ENCODE results near the gene GPM6B.

GPM6B gene

DNA sequence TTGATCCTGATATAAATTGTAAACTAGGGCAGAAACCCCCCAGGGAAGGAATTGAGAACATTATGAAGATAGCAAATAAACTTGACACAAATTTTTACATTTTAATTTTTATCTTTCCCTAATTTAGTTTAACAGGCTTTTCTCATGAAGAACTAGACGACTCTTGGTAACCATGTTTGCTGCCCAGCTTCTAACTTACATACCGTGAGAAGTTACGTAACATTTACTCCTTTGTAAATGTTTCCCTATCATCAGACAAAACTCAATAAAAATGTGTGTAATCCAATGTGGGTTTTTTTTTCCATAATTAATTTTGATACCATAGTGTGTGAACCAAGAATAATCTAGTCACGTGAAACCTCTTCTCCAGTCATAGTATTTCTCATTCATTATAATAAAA, 48.0 kb downstream of the GPM6B start:
- DNase-seq (ENCODE audit: low read depth in 2 of 2): no peak

DNA sequence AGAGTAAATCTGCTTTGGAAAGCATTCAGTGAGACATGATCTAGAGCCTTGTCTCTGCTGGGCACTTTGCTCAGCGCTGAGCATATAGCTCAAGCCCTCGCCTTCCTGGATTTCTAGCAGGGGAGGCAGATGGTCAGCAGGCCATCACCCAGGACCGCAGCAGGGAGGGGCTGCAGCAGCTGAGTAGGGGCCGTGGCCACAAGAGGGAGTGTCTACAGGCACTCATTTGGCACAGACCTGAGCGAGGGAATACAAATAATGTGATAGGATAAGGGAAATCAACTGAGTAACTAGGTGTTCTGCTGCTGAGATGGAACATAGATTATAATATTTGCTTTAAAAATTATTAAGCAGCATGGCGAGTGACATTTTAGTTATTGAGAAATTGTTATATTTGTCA, 52.1 kb downstream of the GPM6B start:
- no peak for DNase-seq (ENCODE audit: low read depth in 2 of 2)

DNA sequence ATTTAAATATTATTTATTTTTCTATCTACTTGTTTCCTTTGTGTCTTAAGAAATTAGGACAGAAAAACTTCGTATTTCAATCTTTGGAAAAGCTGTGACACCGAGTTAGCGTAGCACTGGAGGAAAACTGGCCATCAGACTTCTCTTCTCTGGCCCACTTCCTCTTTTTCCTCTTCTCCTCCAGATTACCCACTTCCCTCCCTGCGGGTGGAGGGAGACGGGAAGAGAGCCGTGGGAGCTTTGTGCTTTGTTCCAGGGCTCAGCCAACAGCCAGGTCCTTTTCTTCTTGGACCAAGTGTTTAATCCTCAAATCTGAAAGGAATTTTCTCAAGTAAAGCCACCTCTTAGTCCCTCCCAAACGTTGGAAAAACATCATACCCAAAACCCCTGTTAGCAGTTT, 52.6 kb downstream of the GPM6B start:
- DNase-seq (ENCODE audit: low read depth in 2 of 2): no peak

DNA sequence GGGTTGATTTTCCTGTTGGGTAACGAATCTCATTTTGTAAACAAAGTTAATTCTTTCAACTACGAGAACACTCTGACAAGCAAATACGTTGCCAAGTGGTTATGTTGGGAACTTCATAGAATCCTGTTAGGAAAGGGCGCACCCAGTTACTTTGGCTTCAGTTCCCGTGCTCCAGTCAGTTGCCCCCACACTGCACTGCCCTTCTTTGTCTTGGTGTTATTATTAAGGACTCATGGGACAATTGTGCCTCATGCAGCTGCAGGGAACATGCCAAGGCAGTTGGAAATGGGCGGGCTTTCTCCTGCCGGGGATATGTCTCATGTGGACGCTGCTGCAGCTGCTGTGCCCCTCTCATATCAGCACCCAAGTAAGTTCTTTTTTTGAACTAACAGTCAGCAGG, 53.4 kb downstream of the GPM6B start:
- DNase-seq (ENCODE audit: low read depth in 2 of 2): no peak

DNA sequence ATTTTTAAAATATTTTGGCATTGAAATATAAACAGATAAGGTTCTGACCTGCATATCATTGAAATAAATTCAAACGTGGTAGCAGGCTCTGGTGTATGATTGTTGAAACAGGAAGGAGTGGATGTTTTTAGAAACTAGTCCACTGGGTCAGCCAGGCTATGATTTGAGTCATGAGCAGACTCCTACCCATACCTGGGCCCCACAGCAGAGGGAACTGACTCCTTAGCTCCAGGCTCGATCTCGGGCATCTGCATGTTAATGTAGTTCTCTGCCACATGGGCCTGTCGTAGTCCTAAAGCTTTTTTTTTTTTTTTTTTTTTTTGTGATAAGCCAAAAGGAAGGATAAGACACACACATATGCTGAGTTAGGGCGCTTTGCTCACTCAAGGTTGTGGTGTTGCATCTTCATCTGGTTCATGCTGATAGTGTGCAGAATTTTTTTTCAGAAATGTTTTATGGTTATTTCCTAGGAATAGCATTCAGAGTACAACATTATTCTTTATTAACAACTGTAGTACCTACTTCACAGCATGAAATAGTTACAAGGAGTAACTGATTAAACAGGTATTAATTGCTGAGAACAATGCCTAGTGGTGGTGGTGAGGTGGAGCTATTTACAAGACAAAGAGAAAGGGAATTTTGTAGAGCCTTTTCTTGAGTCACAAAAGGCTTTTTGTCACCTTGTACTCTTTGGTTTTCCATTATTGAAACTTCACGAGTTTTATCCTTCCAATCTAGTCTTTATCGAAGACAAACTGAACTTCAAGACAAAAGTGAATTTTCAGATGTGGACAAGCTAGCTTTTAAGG, 55.1 kb downstream of the GPM6B start:
- DNase-seq (ENCODE audit: low read depth in 2 of 2): no peak

DNA sequence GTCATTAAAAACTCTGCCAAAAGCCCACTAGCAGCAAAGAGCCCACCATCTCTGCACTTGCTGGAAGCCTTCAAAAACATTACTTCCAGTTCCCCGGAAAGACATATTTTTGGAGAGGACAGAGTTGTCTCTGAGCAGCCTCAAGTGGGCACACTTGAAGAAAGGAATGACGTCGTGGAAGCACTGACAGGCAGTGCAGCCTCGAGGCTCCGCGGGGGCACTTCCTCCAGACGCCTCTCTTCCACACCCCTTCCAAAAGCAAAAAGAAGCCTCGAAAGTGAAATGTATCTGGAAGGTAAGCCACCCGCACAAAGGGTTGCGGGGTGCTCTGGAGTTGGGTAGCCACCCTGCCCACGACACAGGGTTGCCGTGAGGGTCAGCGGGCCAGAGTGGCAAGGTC, 56.5 kb downstream of the GPM6B start:
- DNase-seq (ENCODE audit: low read depth in 2 of 2): no peak

GRCh38 chrX:13759152-13759718, 57.7 kb downstream of the GPM6B start:
- no peak for DNase-seq (ENCODE audit: low read depth in 2 of 2)

GRCh38 chrX:13756381-13756780, 60.5 kb downstream of the GPM6B start:
- DNase-seq (ENCODE audit: low read depth in 2 of 2): no peak

DNA sequence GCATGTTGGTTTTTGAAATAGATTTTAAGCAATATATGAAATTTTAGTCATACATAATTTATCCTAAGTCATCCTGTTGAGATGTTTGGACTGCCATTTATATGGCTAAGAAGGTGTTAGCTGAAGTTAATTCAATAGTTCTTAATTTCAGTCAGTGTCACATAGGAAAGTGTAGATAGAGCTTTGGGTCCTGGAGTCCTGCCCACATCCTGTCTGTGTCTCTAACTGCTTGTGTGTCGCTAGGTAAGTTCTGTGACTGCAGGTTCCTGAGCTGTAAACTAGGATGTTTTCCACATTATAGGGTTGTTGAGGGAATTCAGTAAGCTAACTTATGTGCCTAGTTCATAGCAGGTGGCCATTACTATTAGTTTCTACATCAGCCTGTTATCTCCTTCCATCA, 61.6 kb downstream of the GPM6B start:
- DNase-seq (ENCODE audit: low read depth in 2 of 2): no peak

GRCh38 chrX:13754765-13755164, 62.1 kb downstream of the GPM6B start:
- DNase-seq (ENCODE audit: low read depth in 2 of 2): no peak

GRCh38 chrX:13752646-13753045, 64.2 kb downstream of the GPM6B start:
- no peak for DNase-seq (ENCODE audit: low read depth in 2 of 2)

DNA sequence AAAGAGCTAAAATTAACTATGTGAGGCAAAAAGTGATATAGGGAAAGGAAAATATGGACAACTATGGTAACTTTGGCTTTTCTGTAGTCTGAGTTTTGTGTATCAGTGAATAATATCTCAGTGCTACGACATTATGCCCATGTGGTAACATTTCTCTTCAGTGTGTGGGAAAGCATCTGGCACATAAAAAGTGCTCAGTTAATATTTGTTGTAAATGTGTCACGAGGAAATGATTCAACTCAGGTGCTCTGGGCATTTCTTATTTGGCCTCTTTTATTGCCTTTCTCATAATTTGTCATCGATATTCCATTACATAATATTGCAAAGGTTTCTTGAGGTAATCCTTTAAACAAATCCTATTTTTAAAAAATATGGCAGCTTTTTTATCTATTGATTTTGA, 64.8 kb downstream of the GPM6B start:
- DNase-seq (ENCODE audit: low read depth in 2 of 2): no peak

DNA sequence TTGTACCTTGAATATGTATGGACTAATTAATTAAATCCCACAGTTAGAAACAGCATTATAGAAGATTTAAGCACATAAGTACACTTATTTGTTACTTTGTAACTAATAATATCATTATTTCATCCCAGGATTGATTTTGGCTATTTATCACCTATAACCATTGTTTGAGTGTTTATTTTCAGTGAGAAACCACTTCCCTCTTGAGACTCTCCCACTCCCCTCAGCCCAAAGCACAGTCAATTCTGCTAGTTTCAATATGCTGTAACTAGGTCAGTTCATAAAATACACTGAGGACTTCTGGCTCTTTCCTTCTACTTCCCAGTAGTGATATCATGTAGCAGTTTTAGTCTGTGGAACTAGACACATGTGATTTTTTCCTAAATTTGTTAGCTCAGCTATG, 66.1 kb downstream of the GPM6B start:
- DNase-seq (ENCODE audit: low read depth in 2 of 2): no peak

- DNase-seq (ENCODE audit: low read depth in 2 of 2): no peak
Measured at GRCh38 chrX:13750204-13750603, 66.7 kb downstream of the GPM6B start.

- no peak for DNase-seq (ENCODE audit: low read depth in 2 of 2)
Measured at GRCh38 chrX:13748486-13748885, 68.4 kb downstream of the GPM6B start.

DNA sequence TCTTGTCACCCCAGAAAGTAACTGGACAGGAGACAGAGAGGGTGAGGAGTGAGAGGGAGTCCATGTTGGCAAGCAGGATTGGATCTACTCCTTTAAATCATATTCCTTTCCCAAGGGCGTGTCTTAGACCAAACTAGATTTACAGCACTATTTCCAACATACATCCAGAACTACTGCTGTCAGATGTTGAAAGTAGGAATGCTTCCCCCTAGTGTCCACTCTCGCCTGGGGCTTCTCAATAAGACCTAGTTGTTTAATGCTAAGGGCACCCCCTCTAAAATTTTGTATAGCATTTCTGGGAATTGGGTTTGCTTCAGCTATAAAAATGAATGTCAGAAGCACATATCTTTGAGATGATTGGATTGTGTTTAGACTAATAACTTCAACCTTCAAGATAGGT, 69.1 kb downstream of the GPM6B start:
- no peak for DNase-seq (ENCODE audit: low read depth in 2 of 2)

DNA sequence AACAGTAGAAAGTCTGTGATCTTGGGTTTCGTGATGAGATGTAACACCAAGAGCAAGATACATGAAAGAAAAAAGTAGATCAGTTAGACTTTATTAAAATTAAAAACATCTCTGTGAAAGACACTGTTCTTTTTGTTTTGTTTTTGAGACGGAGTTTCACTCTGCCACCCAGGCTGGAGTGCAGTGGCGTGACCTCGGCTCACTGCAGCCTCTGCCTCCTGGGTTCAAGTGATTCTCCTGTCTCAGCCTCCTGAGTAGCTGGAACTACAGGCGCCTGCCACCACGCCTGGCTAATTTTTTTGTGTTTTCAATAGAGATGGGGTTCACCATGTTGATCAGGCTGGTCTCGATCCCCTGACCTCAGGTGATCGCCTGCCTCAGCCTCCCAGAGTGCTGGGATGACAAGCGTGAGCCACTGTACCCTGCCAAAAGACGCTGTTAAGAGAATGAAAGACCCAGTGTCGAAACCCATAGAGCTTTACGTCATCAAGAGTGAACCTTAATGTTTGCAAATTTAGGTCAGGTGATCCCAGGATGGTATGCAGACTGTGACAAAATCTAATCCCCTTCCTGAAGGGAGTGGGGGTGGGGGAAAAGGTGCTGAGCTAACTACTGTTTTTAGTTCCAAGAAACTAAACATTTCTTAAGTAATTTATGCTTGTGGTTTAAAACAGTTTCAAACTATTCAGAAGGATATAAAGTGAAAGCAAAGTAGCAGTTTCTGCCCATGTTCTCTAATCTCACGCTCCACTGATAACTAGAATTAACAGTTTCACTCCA, 74.3 kb downstream of the GPM6B start:
- no peak for DNase-seq (ENCODE audit: low read depth in 2 of 2)

- DNase-seq (ENCODE audit: low read depth in 2 of 2): no peak
Measured at GRCh38 chrX:13741695-13742094, 75.2 kb downstream of the GPM6B start.

DNA sequence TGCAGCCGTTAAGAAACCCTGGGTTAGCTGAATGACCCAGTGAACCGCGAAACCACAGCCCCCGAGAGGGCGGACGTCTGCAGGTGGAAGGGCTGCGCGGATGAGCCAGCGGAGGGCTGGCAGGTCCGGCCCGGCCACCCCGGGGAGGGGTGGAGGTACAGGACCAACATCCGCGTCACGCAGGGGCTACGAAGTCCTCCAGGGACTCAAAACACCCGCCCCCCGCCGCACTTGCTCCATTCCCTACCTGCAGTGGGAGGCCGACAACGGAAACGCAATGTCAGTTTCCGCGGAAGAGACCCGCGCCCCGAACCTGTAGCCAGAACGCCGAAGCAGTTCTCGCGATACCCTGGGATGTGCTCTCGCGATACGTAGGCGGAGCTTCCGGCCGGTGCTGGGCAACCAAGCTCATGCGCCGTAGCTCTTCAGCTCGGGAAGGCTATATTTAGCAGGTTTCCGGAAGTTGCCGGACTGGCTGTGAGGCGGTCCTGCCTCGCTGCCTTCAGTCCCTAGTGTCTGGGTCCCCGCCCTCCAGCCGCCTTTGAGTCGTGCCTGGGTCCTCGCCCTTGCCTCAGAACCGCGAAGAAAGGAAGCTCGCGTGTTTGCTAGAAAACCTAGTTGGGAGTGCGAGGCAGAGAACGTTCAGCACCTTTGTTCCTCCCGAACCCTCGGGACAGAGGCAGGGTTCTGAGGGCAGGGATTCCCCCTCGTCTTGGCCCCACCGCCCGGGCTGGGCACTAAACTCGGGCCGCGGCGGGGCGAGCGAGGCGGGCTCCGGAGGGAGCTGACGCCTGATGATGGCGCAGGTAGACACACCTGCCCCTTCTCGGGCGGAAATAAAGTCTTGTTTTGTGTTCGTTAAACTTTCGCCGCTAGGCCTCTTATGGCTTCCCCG, 82.4 kb downstream of the GPM6B start, which contains the start of the genes OFD1 and TRAPPC2:
Gene OFD1, plus strand, starts transcription at position 471 of the 895 bp plus-strand sequence. Its CDS starts 324 bp downstream, at position 795.
Gene TRAPPC2, minus strand, starts transcription at position 343 of the 895 bp plus-strand sequence. CDS start 14,657 bp downstream, outside the sequence.
- DNase-seq (ENCODE audit: low read depth in 2 of 2): peak; percentile 71 to 74

DNA sequence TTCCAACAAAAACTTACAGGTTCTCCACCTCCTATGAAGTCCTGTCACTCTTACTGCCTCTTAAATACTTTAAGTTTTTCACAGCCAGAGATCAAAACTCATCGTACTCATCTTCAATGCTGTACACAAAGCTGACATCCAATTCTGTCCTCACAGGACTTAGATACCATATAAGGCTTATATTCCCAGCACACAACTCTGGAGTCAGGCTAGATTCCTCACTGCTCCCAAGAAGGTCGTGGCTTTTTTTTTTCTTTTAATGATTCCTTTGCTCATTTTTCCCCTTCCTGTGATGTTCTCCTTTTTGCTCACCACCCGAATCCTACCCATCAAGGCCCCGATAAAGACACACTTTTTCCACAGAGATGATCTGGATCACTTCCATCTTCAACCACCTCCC, 83.4 kb downstream of the GPM6B start:
- no peak for DNase-seq (ENCODE audit: low read depth in 2 of 2)

DNA sequence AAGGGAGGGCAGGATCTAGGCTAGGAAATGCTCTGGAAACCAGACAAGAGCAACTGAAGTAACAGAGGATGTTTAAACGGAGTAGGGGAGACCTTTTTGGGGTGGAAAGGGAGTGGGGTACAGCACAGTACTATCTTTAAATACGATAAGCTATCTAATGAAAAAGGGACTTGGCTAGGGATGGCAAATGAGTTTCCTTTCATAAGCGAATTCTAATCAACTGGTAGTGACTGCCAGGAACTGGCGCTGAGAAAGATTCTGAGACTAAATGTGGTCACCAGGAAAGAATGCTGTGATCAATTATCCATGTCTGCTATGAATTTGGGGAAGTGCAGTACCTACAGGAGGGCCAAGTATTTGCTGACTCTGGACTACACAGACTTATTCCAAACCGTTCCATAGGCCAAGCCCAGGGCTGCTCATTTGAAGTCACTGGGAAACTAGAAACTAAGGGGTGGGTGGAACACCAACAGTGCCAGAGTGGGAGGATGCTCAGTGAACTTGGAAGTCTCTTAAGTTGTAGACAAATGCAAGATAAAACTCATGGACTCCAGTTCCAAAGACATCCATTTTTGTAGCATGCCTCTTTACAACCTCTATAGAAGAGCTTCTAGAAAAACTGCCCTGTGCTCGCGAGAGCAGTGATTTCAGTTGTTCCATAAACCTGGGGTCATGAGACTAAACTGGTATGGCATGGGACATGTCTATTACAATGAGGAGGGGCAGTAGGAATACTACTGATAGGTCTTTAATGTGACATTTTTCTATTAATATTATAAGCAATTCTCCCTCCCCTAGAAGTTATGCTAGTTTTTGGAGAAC, 84.4 kb downstream of the GPM6B start:
- no peak for DNase-seq (ENCODE audit: low read depth in 2 of 2)

All from stimulated activated CD4-positive, alpha-beta T cell treated with anti-CD3 and anti-CD28 coated beads, Interleukin-1b, Interleukin-23, amount 100 ng/mL, for 1 hour (primary cell).